GM23338 (cell line): ENCODE results near the gene SYT15. TPM values are rescaled to one million over a fixed set of nuclear protein-coding genes. Genes with fewer than 3 reads are reported as not detected.
"Not testable (repeated sequence)": the region's sequence is repeated elsewhere in the genome, so short reads cannot be mapped to it uniquely, and the experiment has no call there.

Experiments
- ATAC-seq: fragments of 200-7000 bp; cut with Tn5 transposase; 3 replicates; pipeline ENCODE4 v1.9.1; 2020
- DNase-seq: peaks from one replicate; pipeline ENCODE4 v3.0.0-alpha.2; 2015; ENCODE audit warnings: low spot score
- H2AFZ ChIP-seq: fragments of 200-600 bp; sonication (generic); 2 replicates; pipeline ENCODE4 v1.8.0; 2016; ENCODE audit warnings: antibody characterized with exemption, mild to moderate bottlenecking, moderate library complexity
- H3F3A ChIP-seq: fragments of 200-600 bp; sonication (generic); replicated peaks from 2 replicates; pipeline ENCODE4 v1.8.0; 2017; ENCODE audit warnings: antibody characterized with exemption, mixed run types, low read depth
- H3K27ac ChIP-seq: fragments of 200-600 bp; sonication (generic); 2 replicates; pipeline ENCODE4 v1.6.1; 2016; ENCODE audit warnings: low read depth
- H3K27me3 ChIP-seq: fragments of 200-600 bp; sonication (generic); 2 replicates; pipeline ENCODE4 v1.8.0; 2016; ENCODE audit warnings: mild to moderate bottlenecking, mixed run types, moderate library complexity; ENCODE audit not compliant: insufficient read depth
- H3K36me3 ChIP-seq: fragments of 200-600 bp; sonication (generic); 2 replicates; pipeline ENCODE4 v1.8.0; 2016; ENCODE audit warnings: mild to moderate bottlenecking; ENCODE audit not compliant: insufficient read depth
- H3K4me1 ChIP-seq: fragments of 200-600 bp; sonication (generic); 2 replicates; pipeline ENCODE4 v1.8.0; 2016; ENCODE audit warnings: mild to moderate bottlenecking, moderate library complexity; ENCODE audit not compliant: insufficient read depth
- H3K4me2 ChIP-seq: fragments of 200-600 bp; sonication (generic); 2 replicates; pipeline ENCODE4 v1.7.1; 2017; ENCODE audit warnings: mixed run types
- H3K4me3 ChIP-seq: fragments of 200-600 bp; sonication (generic); 2 replicates; pipeline ENCODE4 v1.6.1; 2016; ENCODE audit warnings: mixed run types
- H3K79me2 ChIP-seq: fragments of 200-600 bp; sonication (generic); replicated peaks from 2 replicates; pipeline ENCODE4 v1.8.0; 2017; ENCODE audit warnings: mild to moderate bottlenecking; ENCODE audit not compliant: insufficient read depth
- H3K9me2 ChIP-seq: fragments of 200-600 bp; sonication (generic); 2 replicates; pipeline ENCODE4 v1.8.0; 2017; ENCODE audit not compliant: insufficient read depth
- H4K20me1 ChIP-seq: fragments of 200-600 bp; sonication (generic); replicated peaks from 2 replicates; pipeline ENCODE4 v1.8.0; 2017; ENCODE audit warnings: mild to moderate bottlenecking; ENCODE audit not compliant: insufficient read depth
- H3K27ac Mint-ChIP-seq: 2 replicates; pipeline ENCODE4 v1.8.0; 2020; ENCODE audit warnings: inconsistent platforms, mild to moderate bottlenecking, moderate library complexity, mixed read lengths
- H3K27me3 Mint-ChIP-seq: 3 replicates; pipeline ENCODE4 v1.8.0; 2022; ENCODE audit warnings: low read depth, mild to moderate bottlenecking, moderate library complexity, mixed read lengths, inconsistent platforms; ENCODE audit not compliant: insufficient read depth, poor library complexity
- H3K36me3 Mint-ChIP-seq: 3 replicates; pipeline ENCODE4 v1.8.0; 2021; ENCODE audit warnings: low read depth, mild to moderate bottlenecking, inconsistent platforms, moderate library complexity, mixed read lengths
- H3K4me1 Mint-ChIP-seq: 3 replicates; pipeline ENCODE4 v1.8.0; 2020; ENCODE audit warnings: mild to moderate bottlenecking, inconsistent platforms, mixed read lengths
- H3K4me3 Mint-ChIP-seq: 3 replicates; pipeline ENCODE4 v1.8.0; 2021; ENCODE audit warnings: moderate library complexity, mild to moderate bottlenecking, inconsistent platforms, mixed read lengths
- H3K9me3 Mint-ChIP-seq: 3 replicates; pipeline ENCODE4 v1.8.0; 2020; ENCODE audit warnings: moderate library complexity, mild to moderate bottlenecking, inconsistent platforms, mixed read lengths
- polyA plus RNA-seq: library from polyadenylated mRNA; unstranded; fragments of >200 nt; fragmentation: Nextera tagmentation; extraction: Ambion mirVana; gene quantifications from 2 replicates; pipeline ENCODE4 v1.2.1, GENCODE V29; 2016
- total RNA-seq: library from RNA; depleted of rRNA; stranded (reverse); fragments of >200 nt; shearing (Covaris generic); gene quantifications from 2 replicates; pipeline ENCODE4 v1.2.3, GENCODE V29; 2014

SYT15 gene
- total and polyA plus RNA-seq, 2 experiments from 2014 or later = 1.5 TPM; not detected in 1

DNA sequence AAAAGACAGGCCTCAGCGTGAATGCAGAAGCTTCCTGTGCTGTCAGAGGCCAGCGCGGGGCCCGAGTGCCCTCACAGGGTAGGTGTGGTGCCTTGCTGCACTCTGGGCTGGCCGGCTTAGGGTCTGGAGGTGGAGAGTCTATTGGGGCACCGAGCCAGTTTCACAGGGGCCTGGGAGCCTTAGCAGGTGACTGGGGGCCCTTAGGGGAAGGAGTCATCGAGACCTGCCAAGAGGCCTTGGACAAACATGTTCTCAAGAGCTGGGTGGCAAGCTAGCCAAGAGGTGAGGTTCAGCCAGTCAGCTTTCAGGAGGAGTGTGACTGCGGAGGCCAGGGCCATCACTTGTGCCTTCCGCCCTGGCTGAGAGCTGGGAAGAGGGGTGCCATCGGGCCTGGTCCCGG is 3.6 kb downstream of the SYT15 start:
- H3K27me3 ChIP-seq, H3K27ac Mint-ChIP-seq, H3K36me3 ChIP-seq, H3F3A ChIP-seq, H3K36me3 Mint-ChIP-seq, H3K9me3 Mint-ChIP-seq, H3K4me3 ChIP-seq, H4K20me1 ChIP-seq, H3K9me2 ChIP-seq, H2AFZ ChIP-seq, H3K4me3 Mint-ChIP-seq, H3K27me3 Mint-ChIP-seq, H3K4me1 ChIP-seq, H3K79me2 ChIP-seq, DNase-seq, H3K4me1 Mint-ChIP-seq, H3K4me2 ChIP-seq, ATAC-seq, H3K27ac ChIP-seq: not testable (repeated sequence)

- H3K27ac ChIP-seq, H3F3A ChIP-seq, H3K27ac Mint-ChIP-seq, H3K27me3 Mint-ChIP-seq, H2AFZ ChIP-seq, H3K36me3 ChIP-seq, H3K27me3 ChIP-seq, H3K79me2 ChIP-seq, DNase-seq, H3K4me3 Mint-ChIP-seq, H3K36me3 Mint-ChIP-seq, H4K20me1 ChIP-seq, ATAC-seq, H3K4me3 ChIP-seq, H3K4me2 ChIP-seq, H3K4me1 ChIP-seq, H3K9me2 ChIP-seq, H3K9me3 Mint-ChIP-seq, H3K4me1 Mint-ChIP-seq: not testable (repeated sequence)
These were observed 5.3 kb downstream of the SYT15 start for GRCh38 chr10:46584196-46584595.

DNA sequence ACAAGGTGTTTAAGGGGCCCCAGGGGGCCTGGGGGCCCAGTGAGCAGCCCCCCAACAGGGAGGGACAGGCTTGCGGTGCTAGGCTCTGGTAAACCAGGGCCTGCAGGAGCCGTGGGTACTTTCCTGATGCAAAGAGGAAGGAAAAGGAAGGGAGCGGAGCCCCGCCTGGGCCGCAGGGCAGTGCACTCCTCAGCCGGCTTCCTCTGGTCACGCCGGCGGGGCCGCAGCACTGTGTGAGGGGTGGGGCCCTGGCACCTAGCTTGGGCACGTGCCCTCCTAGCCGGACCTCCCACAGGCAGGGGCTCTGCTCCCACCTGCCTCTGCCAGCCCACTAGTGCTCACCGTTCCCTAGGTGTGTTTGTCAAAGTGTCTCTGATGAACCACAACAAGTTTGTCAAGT is 6.3 kb downstream of the SYT15 start:
- not testable (repeated sequence) for H3K4me1 Mint-ChIP-seq, H4K20me1 ChIP-seq, H3K27ac ChIP-seq, H3K27ac Mint-ChIP-seq, H3K4me3 ChIP-seq, H3K4me1 ChIP-seq, DNase-seq, H3K27me3 ChIP-seq, H3F3A ChIP-seq, ATAC-seq, H3K36me3 Mint-ChIP-seq, H2AFZ ChIP-seq, H3K4me3 Mint-ChIP-seq, H3K4me2 ChIP-seq, H3K36me3 ChIP-seq, H3K9me2 ChIP-seq, H3K27me3 Mint-ChIP-seq, H3K9me3 Mint-ChIP-seq, H3K79me2 ChIP-seq

- H3K4me3 Mint-ChIP-seq, H3K27ac ChIP-seq: not testable (repeated sequence)
These were observed 8.6 kb downstream of the SYT15 start for GRCh38 chr10:46587546-46587945.

DNA sequence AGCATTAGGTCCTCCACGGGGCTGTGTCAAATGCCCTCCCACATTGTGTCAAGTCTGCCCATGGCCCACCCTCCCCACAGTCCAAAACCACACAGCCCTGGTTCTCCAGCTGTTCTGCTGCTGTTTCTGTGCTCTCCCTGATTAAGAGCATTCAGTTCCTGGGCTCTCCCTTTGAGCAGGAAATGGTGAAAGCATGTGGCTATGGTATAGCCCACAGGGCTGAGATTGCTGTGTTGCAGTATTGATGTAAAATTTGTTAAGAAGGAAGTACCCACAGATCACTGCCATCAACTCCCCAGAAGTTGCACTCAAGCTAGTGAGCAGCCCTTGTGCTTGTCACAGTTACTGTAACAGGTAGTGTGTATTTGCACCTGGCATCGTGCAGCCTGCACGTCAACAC is 9.3 kb downstream of the SYT15 start:
- DNase-seq, H3K27ac ChIP-seq, H3K79me2 ChIP-seq, H3K4me3 Mint-ChIP-seq, H3K9me2 ChIP-seq, H3K27me3 Mint-ChIP-seq, ATAC-seq, H3K27ac Mint-ChIP-seq, H3K27me3 ChIP-seq, H3K36me3 Mint-ChIP-seq, H2AFZ ChIP-seq, H3K36me3 ChIP-seq, H3K4me1 Mint-ChIP-seq, H3K4me3 ChIP-seq, H4K20me1 ChIP-seq, H3K4me2 ChIP-seq, H3K4me1 ChIP-seq, H3F3A ChIP-seq, H3K9me3 Mint-ChIP-seq: not testable (repeated sequence)

More at GRCh38 chr10:46587546-46587945, 8.6 kb downstream of the SYT15 start:
- not testable (repeated sequence) for H3K9me2 ChIP-seq, H3K4me3 ChIP-seq, H3K4me2 ChIP-seq, H3K4me1 ChIP-seq, H4K20me1 ChIP-seq, H3F3A ChIP-seq, H3K36me3 Mint-ChIP-seq, H3K4me1 Mint-ChIP-seq, H3K27ac Mint-ChIP-seq, DNase-seq, H2AFZ ChIP-seq, H3K27me3 ChIP-seq, H3K27me3 Mint-ChIP-seq, H3K79me2 ChIP-seq, H3K36me3 ChIP-seq, H3K9me3 Mint-ChIP-seq
- peak; percentile 19; the same call in 2 of the 3 replicates for ATAC-seq

DNA sequence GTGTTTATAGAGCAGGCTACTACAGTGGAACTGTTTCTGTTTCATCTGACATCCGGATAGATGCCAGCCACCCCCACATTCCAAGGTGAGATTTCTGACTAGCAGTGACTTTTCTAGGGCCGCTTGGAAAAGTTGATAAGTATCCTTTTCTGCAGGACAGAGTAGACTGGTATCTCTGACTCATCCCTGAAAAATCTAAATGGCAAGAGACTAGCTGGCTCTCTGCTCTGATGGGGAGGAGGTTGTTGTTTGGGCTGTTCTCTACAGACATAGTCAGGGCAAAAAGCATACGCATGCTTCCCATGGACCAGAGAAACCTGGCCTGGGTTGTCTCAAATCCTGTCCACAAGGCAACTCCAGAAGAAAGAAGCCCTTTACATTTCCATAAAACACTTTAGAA is 10.7 kb downstream of the SYT15 start:
- H3K4me1 Mint-ChIP-seq, H3K4me1 ChIP-seq, H3K9me3 Mint-ChIP-seq, H3K9me2 ChIP-seq, H3K27ac ChIP-seq, H4K20me1 ChIP-seq, H3K27me3 ChIP-seq, H2AFZ ChIP-seq, H3K27ac Mint-ChIP-seq, H3K79me2 ChIP-seq, H3K27me3 Mint-ChIP-seq, ATAC-seq, DNase-seq, H3K4me3 ChIP-seq, H3K4me2 ChIP-seq, H3F3A ChIP-seq, H3K36me3 ChIP-seq, H3K36me3 Mint-ChIP-seq, H3K4me3 Mint-ChIP-seq: not testable (repeated sequence)

DNA sequence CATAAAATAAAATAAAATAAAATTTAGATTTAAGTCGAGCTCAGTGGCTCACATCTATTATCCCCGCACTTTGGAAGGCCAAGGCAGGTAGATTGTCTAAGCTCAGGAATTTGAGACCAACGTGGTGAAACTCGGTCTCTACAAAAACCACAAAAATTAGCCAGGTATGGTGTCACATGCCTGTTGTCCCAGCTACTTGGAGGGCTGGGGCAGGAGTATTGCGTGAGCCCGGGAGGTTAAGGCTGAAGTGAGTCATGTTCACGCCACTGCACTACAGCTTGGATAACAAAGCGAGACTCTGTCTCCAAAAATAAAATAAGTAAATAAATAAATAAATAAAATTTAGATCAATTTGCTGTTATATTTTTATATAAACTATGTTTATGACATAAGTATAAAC is 12.1 kb downstream of the SYT15 start:
- H3K9me3 Mint-ChIP-seq = not testable (repeated sequence)

More for the DNA sequence above, 12.1 kb downstream of the SYT15 start:
- not testable (repeated sequence) for H3K27ac ChIP-seq, H2AFZ ChIP-seq, H3K4me1 ChIP-seq, H3K4me1 Mint-ChIP-seq, H3K27me3 Mint-ChIP-seq, H3K9me2 ChIP-seq, H3F3A ChIP-seq, H3K4me3 Mint-ChIP-seq, H3K27ac Mint-ChIP-seq, DNase-seq, H3K4me2 ChIP-seq, ATAC-seq, H3K27me3 ChIP-seq, H3K4me3 ChIP-seq, H3K36me3 ChIP-seq, H4K20me1 ChIP-seq, H3K36me3 Mint-ChIP-seq, H3K79me2 ChIP-seq
